AG08396 (cell line): Measurements from ENCODE around the gene EPS8L2.

ENCODE experiments used
- DNase-seq: peaks from one replicate; pipeline ENCODE4 v3.0.0; 2012; ENCODE audit warnings: low spot score, mixed read lengths

Gene EPS8L2

GRCh38 chr11:704781-705645 lies 1.0 kb upstream of the EPS8L2 start:
- DNase-seq = no peak

- DNase-seq = peak; percentile 82
These were observed 467 bp downstream of the EPS8L2 start for GRCh38 chr11:706439-706956.

- peak; percentile 76 for DNase-seq
These were observed 1.2 kb downstream of the EPS8L2 start for GRCh38 chr11:706957-707816.

- DNase-seq = no peak
These were observed 1.9 kb downstream of the EPS8L2 start for GRCh38 chr11:707817-708420.

- no peak for DNase-seq
These were observed 2.5 kb downstream of the EPS8L2 start for GRCh38 chr11:708511-708910.

GRCh38 chr11:709109-709997 lies 3.3 kb downstream of the EPS8L2 start:
- DNase-seq = no peak

GRCh38 chr11:714436-714835 lies 8.4 kb downstream of the EPS8L2 start:
- DNase-seq = no peak

GRCh38 chr11:719214-720016 lies 13.4 kb downstream of the EPS8L2 start:
- DNase-seq = no peak

- DNase-seq = no peak
These were observed 14.1 kb downstream of the EPS8L2 start for GRCh38 chr11:720017-720641.

GRCh38 chr11:720642-721246 lies 14.7 kb downstream of the EPS8L2 start:
- DNase-seq = peak; percentile 68

- DNase-seq = no peak
These were observed 15.3 kb downstream of the EPS8L2 start for GRCh38 chr11:721247-721740.

GRCh38 chr11:721741-722345 lies 15.8 kb downstream of the EPS8L2 start:
- no peak for DNase-seq

GRCh38 chr11:722346-722811 lies 16.3 kb downstream of the EPS8L2 start:
- no peak for DNase-seq

GRCh38 chr11:723120-723883 lies 17.3 kb downstream of the EPS8L2 start:
- DNase-seq = peak; percentile 73

GRCh38 chr11:724049-724777 lies 18.2 kb downstream of the EPS8L2 start:
- peak; percentile 15 for DNase-seq

- DNase-seq = no peak
These were observed 18.9 kb downstream of the EPS8L2 start for GRCh38 chr11:724778-725386.
